DMS79 (cell line): ENCODE data around the gene SUCNR1.
"Not testable (repeated sequence)": the region's sequence is repeated elsewhere in the genome, so short reads cannot be mapped to it uniquely, and the experiment has no call there.

Source experiments
- DNase-seq: peaks from one replicate; lab custom pipeline; 2025; lab: John Stamatoyannopoulos, UW

Gene SUCNR1

GRCh38 chr3:151871639-151872468, 1.6 kb upstream of the SUCNR1 start:
- DNase-seq = no peak

- DNase-seq = not testable (repeated sequence)
Observed at GRCh38 chr3:151874079-151874478, 636 bp downstream of the SUCNR1 start.

GRCh38 chr3:151875759-151876158, 2.3 kb downstream of the SUCNR1 start:
- no peak for DNase-seq

- no peak for DNase-seq
Observed at GRCh38 chr3:151877269-151877668, 3.8 kb downstream of the SUCNR1 start.

- DNase-seq = no peak
Observed at GRCh38 chr3:151878465-151878864, 5.0 kb downstream of the SUCNR1 start.

GRCh38 chr3:151879037-151879436, 5.6 kb downstream of the SUCNR1 start:
- DNase-seq = no peak

DNA sequence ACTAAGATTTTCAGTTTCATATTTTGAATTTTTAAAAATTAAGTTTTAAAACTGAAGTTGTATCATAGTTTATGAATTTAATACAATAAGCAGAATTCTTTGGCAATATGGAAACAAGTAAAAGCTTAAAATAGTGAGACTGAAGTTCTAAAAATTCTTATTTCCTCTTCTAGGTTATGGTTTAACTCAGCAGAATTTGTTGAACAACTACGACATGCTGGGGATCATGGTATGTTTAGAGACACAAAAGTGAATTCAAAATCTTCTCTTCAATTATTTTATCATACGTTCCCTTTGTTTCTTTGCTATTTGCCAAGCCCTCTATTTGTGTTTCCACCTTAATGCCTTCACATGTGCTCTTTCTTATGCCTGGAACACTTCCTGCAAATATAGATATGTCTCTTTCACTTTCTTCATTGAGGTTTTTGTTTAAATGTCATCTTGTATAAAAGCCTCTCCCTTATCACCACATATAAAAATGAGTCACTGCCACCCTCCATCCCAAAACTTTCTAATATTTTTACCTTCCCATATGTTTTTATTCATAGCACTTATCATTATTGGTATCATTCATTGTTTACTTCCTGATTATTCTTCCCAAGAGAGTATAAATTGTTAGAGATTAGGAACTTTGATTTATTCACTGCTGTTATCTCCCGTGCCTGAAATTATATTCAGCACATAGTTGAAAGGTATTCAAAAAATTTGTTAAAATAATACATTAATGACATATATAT, 6.4 kb downstream of the SUCNR1 start:
- DNase-seq = no peak

DNA sequence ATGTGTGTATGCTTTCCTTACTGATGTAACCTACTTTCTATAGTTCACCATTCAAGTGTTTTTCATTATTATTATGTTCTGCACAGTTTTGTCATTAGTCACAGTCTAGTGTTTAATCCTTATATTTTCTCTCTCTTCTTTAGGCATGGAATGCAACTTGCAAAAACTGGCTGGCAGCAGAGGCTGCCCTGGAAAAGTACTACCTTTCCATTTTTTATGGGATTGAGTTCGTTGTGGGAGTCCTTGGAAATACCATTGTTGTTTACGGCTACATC, 6.9 kb downstream of the SUCNR1 start:
- no peak for DNase-seq

DNA sequence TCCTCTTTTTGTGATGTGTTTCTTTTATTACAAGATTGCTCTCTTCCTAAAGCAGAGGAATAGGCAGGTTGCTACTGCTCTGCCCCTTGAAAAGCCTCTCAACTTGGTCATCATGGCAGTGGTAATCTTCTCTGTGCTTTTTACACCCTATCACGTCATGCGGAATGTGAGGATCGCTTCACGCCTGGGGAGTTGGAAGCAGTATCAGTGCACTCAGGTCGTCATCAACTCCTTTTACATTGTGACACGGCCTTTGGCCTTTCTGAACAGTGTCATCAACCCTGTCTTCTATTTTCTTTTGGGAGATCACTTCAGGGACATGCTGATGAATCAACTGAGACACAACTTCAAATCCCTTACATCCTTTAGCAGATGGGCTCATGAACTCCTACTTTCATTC, 7.7 kb downstream of the SUCNR1 start:
- no peak for DNase-seq

- not testable (repeated sequence) for DNase-seq
Observed at GRCh38 chr3:151885397-151885796, 12.0 kb downstream of the SUCNR1 start.

DNA sequence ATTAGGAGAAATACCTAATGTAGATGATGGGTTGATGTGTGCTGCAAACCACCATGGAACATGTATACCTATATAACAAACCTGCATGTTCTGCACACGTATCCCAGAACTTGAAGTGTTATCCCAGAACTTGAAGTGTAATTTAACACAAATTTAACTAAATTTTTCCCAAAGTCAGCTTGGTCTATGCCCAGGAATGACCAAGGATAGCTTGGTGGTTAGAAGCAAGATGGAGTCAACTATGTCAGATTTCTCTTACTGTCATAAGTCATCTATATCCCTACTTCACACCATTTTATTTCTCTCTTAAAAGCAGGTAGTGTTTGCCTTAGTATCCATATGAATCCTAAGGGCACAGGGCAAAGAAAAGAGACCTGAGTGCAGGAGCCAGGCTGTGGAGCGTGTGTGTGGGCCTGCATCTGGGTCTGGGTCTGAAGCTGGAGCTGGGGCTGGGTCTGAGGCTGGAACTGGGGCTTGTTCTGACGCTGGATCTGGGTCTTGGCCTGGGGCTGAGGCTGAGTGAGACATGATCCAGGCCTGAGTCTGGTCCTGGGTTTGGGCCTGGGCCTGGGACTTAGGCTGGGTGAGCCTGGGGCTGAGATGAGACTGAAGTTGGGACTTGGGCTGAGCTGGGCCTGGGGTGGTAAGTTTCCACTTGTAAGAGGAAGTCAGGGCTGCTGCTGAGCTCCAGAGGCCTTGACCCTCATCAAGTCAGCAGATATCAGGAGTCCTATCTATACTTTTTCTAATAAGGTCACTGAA, 14.2 kb downstream of the SUCNR1 start:
- DNase-seq = not testable (repeated sequence)

GRCh38 chr3:151890721-151891141, 17.3 kb downstream of the SUCNR1 start:
- no peak for DNase-seq

DNA sequence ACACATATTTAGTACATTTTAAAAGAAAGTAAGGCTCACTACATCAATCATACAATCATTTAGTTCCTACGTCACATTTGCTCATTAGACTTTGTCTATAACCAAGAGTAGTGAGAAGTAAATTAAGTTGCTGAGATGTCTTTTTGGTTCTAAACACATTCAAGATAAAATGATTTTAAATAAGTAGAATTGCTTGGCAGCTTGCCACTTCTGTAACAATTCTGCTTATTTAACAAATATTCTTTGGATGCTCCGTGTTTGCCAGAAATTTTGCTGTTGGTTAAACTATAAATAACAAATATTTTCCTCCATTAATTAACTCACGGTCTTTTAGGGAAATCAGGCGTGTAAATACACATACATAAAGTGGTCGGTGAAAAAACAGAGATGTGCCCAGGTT, 18.3 kb downstream of the SUCNR1 start:
- DNase-seq = no peak

- no peak for DNase-seq
Observed at GRCh38 chr3:151894219-151894618, 20.8 kb downstream of the SUCNR1 start.

DNA sequence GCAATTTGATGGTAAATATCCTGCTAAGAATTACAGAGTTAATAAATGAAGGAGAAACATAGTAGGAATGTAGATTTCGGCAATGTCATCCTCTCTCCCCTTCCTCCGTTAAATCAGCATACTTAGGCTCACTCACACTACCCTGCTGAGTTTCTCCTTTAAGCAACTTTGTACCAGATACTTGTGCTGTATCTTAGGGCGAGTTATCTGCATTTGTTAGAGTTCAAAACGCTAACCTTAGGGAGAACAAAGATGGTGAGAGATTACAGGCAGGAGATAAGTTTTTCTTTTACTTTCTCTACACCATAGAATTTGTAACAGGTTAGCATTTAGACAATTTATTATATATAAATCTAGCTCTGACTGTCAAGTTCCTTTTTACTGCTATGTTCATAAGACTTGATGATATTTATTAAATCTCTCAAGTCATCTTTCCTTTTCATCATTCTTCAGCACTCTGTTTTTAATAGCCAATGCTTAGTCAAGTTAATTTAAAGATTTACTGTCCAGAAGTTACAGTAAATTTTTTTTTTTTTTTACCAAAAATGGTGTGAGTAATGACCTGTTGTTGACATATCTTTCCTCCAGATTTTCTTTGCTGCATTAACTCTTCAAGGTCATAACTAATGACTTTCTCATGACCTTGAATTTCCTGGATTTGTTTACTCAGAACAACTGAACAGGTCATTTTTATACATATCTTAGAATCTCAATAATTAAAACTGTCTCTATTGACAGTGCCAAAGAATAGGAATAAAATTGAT, 22.2 kb downstream of the SUCNR1 start:
- DNase-seq = no peak

DNA sequence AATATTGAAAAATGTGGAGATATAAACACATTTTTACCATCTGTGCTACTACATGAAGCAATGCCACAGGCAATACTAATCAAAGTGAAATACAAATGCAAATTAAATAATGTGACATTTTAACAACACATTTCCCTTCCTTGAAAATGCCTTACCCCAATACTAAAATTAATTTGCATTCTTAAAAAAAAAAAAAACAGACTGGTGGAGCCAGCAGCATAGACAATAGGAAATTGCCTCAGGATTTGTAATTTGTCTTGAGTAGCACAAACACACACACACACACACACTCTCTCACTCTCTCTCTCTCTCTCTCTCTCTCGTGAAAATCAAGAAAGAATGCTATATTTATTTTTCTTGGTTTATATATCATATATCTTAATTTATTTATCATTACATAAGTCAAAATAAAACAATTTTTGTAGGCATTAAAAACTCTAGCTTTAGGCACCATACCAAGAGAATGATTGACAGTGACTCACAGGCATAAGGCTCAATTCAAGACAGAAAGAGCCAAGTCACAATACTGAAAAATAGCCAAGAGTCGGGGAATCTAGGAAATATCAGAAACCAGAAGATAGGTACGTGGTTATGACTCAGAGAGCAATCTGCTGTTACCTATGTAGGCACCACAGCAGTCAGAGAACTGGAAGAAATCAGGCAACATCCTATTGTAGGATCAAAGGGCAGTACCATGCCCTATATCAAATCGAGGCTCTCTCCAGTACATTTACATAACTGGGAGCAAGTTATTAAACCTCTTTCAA, 23.0 kb downstream of the SUCNR1 start:
- no peak for DNase-seq

DNA sequence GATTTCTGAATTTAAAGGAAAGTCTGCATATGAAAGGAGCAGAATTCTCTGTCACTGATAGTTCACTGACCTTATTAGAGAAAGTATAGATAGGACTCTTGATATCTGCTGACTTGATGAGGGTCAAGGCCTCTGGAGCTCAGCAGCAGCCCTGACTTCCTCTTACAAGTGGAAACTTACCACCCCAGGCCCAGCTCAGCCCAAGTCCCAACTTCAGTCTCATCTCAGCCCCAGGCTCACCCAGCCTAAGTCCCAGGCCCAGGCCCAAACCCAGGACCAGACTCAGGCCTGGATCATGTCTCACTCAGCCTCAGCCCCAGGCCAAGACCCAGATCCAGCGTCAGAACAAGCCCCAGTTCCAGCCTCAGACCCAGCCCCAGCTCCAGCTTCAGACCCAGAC, 24.7 kb downstream of the SUCNR1 start:
- not testable (repeated sequence) for DNase-seq

- not testable (repeated sequence) for DNase-seq
Observed at GRCh38 chr3:151898564-151899261, 25.3 kb downstream of the SUCNR1 start.

- no peak for DNase-seq
Observed at GRCh38 chr3:151899996-151900395, 26.6 kb downstream of the SUCNR1 start.

- DNase-seq = no peak
Observed at GRCh38 chr3:151900460-151900859, 27.0 kb downstream of the SUCNR1 start.
